Neural cell (in vitro differentiated cells): ENCODE data around the gene RAD51B. TPM values are rescaled to one million over a fixed set of nuclear protein-coding genes. Genes with fewer than 3 reads are reported as not detected.

Experiments used
- H2AFZ ChIP-seq: fragments of 200-600, 300-800 bp; sonication (generic), shearing (Covaris generic); 2 replicates; pipeline ENCODE4 v1.6.0; 2014; ENCODE audit warnings: low read depth, mild to moderate bottlenecking, antibody characterized with exemption, low read length, moderate library complexity
- H3F3A ChIP-seq: fragments of 200-600 bp; shearing (Covaris generic); 2 replicates; pipeline ENCODE4 v1.6.1; 2016; ENCODE audit warnings: mild to moderate bottlenecking, moderate library complexity, mixed read lengths, antibody characterized with exemption, low read length; ENCODE audit not compliant: insufficient read depth, poor library complexity, severe bottlenecking
- H3K27ac ChIP-seq: fragments of 200-600, 300-800 bp; sonication (generic), shearing (Covaris generic); 2 replicates; pipeline ENCODE4 v1.5.1; 2014; ENCODE audit warnings: mild to moderate bottlenecking, low read length, moderate library complexity
- H3K27me3 ChIP-seq: fragments of 300-800, 200-600 bp; sonication (generic), shearing (Covaris generic); 2 replicates; pipeline ENCODE4 v1.6.0; 2014; ENCODE audit warnings: mild to moderate bottlenecking, low read depth, low read length, moderate library complexity; ENCODE audit not compliant: insufficient read depth
- H3K36me3 ChIP-seq: fragments of 300-800, 200-600 bp; sonication (generic), shearing (Covaris generic); 2 replicates; pipeline ENCODE4 v1.5.1; 2014; ENCODE audit warnings: mild to moderate bottlenecking, antibody characterized with exemption, low read length, moderate library complexity; ENCODE audit not compliant: insufficient read depth
- H3K4me2 ChIP-seq: fragments of 300-800, 200-600 bp; sonication (generic), shearing (Covaris generic); 2 replicates; pipeline ENCODE4 v1.6.0; 2014; ENCODE audit warnings: mild to moderate bottlenecking, low read length
- H3K4me3 ChIP-seq: fragments of 300-800, 200-600 bp; sonication (generic), shearing (Covaris generic); 2 replicates; pipeline ENCODE4 v1.5.1; 2014; ENCODE audit warnings: mild to moderate bottlenecking, low read length, moderate library complexity
- H3K79me2 ChIP-seq: fragments of 200-600 bp; shearing (Covaris generic); replicated peaks from 2 replicates; pipeline ENCODE4 v1.6.0; 2014; ENCODE audit warnings: mild to moderate bottlenecking, low read length, moderate library complexity; ENCODE audit not compliant: insufficient read depth
- H3K9ac ChIP-seq: fragments of 300-800, 200-600 bp; sonication (generic), shearing (Covaris generic); 2 replicates; pipeline ENCODE4 v1.6.1; 2016; ENCODE audit warnings: mild to moderate bottlenecking, low read length, mixed read lengths
- H3K9me2 ChIP-seq: fragments of 200-600 bp; shearing (Covaris generic); 2 replicates; pipeline ENCODE4 v1.6.1; 2016; ENCODE audit warnings: mild to moderate bottlenecking, low read length, mixed read lengths; ENCODE audit not compliant: insufficient read depth
- H3K9me3 ChIP-seq: fragments of 200-600, 300-800 bp; sonication (generic), shearing (Covaris generic); 2 replicates; pipeline ENCODE4 v1.6.1; 2016; ENCODE audit warnings: mild to moderate bottlenecking, mixed run types, low read length, moderate library complexity, mixed read lengths
- H4K20me1 ChIP-seq: fragments of 200-600 bp; shearing (Covaris generic); 2 replicates; pipeline ENCODE4 v1.6.1; 2016; ENCODE audit warnings: mild to moderate bottlenecking, mixed run types; ENCODE audit not compliant: insufficient read depth
- EP300 ChIP-seq: fragments of 450-650 bp; conservative IDR thresholded peaks from 2 replicates; pipeline ENCODE4 v1.6.1; 2014; ENCODE audit warnings: antibody characterized with exemption, mild to moderate bottlenecking, moderate library complexity; ENCODE audit not compliant: poor library complexity, severe bottlenecking
- EZH2 ChIP-seq: fragments of 200-600, 300-800 bp; shearing (Covaris generic), sonication (generic); IDR thresholded peaks from 2 replicates; pipeline ENCODE4 v1.6.1; 2014; ENCODE audit warnings: antibody characterized with exemption, low read length, borderline replicate concordance, mild to moderate bottlenecking; ENCODE audit not compliant: insufficient read depth, poor library complexity, severe bottlenecking
- MXI1 ChIP-seq: fragments of 450-650 bp; conservative IDR thresholded peaks from 2 replicates; pipeline ENCODE4 v1.6.1; 2014; ENCODE audit warnings: antibody characterized with exemption, mild to moderate bottlenecking; ENCODE audit not compliant: poor library complexity, severe bottlenecking
- POLR2AphosphoS5 ChIP-seq: IDR thresholded peaks from 2 replicates; pipeline ENCODE4 v1.6.1; 2012
- RAD21 ChIP-seq: fragments of 450-650 bp; conservative IDR thresholded peaks from 2 replicates; pipeline ENCODE4 v1.6.1; 2014; ENCODE audit warnings: antibody characterized with exemption, mild to moderate bottlenecking, moderate library complexity
- SMC3 ChIP-seq: fragments of 450-650 bp; conservative IDR thresholded peaks from 2 replicates; pipeline ENCODE4 v1.6.1; 2014; ENCODE audit warnings: antibody characterized with exemption, mild to moderate bottlenecking, moderate library complexity; ENCODE audit not compliant: poor library complexity
- TAF1 ChIP-seq: IDR thresholded peaks from 2 replicates; pipeline ENCODE4 v1.6.1; 2012; ENCODE audit warnings: low read depth
- polyA plus RNA-seq: library from polyadenylated mRNA; depleted of rRNA; stranded (reverse); fragments of >200 nt; gene quantifications from 2 replicates; pipeline ENCODE4 v1.2.3, GENCODE V29; 2014
- TF ChIP-seq, protein P1 (sequence below): fragments of 450-650 bp; IDR thresholded peaks from 2 replicates; pipeline ENCODE4 v1.5.1; 2014; ENCODE audit warnings: antibody characterized with exemption, mild to moderate bottlenecking, moderate library complexity; ENCODE audit not compliant: poor library complexity, severe bottlenecking
- TF ChIP-seq, protein P2 (sequence below): IDR thresholded peaks from 2 replicates; pipeline ENCODE4 v1.6.1; 2012; ENCODE audit warnings: borderline replicate concordance

RAD51B gene
- polyA plus RNA-seq, 1 donor from 2014 or later, result 3.1 TPM

DNA sequence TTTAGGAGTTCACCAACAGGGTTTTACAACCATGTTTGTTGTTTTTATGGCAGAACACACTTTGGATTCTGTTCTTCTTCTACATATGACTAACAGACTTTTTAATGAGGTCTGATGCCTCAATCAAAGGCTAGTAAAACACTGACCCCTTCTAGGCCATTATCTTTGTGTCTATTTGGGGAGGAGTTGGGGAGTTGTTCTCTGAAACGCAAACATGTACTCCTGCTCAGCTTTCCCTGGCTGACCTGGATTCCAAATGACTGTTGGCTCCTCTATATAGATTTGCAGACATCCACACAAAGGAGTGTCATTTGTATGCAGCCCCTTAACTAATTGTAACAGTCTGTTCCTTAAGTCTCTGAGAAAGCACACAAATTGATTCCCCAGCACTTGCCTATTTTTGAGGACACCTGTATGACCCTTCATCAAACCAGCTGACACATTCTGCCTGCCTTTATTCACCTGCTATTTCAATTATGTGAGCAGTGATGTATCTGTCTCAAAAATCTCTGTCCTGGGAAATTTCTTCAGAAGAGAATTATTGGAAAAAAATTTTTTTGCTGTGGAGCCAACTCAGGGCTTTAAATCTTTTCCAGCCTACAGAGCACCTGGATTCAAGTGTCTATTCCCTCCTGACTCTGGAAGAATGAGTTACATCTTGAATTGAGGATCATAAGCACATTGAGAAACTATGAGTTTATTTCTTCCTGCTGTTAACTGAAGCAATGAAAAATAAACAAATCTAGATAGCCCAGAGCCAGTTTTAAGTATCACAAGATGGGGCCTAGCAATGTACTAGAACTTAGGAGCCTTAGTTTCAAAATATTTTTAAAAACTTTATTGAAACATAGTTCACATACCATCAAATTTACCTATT is 417.2 kb downstream of the RAD51B start:
- H3K27me3 ChIP-seq, result no peaks in the 10 kb centered on the region
- TF ChIP-seq, protein P1, sequence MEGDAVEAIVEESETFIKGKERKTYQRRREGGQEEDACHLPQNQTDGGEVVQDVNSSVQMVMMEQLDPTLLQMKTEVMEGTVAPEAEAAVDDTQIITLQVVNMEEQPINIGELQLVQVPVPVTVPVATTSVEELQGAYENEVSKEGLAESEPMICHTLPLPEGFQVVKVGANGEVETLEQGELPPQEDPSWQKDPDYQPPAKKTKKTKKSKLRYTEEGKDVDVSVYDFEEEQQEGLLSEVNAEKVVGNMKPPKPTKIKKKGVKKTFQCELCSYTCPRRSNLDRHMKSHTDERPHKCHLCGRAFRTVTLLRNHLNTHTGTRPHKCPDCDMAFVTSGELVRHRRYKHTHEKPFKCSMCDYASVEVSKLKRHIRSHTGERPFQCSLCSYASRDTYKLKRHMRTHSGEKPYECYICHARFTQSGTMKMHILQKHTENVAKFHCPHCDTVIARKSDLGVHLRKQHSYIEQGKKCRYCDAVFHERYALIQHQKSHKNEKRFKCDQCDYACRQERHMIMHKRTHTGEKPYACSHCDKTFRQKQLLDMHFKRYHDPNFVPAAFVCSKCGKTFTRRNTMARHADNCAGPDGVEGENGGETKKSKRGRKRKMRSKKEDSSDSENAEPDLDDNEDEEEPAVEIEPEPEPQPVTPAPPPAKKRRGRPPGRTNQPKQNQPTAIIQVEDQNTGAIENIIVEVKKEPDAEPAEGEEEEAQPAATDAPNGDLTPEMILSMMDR, result no peak
- TF ChIP-seq, protein P2, sequence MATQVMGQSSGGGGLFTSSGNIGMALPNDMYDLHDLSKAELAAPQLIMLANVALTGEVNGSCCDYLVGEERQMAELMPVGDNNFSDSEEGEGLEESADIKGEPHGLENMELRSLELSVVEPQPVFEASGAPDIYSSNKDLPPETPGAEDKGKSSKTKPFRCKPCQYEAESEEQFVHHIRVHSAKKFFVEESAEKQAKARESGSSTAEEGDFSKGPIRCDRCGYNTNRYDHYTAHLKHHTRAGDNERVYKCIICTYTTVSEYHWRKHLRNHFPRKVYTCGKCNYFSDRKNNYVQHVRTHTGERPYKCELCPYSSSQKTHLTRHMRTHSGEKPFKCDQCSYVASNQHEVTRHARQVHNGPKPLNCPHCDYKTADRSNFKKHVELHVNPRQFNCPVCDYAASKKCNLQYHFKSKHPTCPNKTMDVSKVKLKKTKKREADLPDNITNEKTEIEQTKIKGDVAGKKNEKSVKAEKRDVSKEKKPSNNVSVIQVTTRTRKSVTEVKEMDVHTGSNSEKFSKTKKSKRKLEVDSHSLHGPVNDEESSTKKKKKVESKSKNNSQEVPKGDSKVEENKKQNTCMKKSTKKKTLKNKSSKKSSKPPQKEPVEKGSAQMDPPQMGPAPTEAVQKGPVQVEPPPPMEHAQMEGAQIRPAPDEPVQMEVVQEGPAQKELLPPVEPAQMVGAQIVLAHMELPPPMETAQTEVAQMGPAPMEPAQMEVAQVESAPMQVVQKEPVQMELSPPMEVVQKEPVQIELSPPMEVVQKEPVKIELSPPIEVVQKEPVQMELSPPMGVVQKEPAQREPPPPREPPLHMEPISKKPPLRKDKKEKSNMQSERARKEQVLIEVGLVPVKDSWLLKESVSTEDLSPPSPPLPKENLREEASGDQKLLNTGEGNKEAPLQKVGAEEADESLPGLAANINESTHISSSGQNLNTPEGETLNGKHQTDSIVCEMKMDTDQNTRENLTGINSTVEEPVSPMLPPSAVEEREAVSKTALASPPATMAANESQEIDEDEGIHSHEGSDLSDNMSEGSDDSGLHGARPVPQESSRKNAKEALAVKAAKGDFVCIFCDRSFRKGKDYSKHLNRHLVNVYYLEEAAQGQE, result no peak
- TF ChIP-seq EZH2, result no peak
- H4K20me1 ChIP-seq, result no peaks in the 10 kb centered on the region
- H3K4me3 ChIP-seq, result no peak overlapping the region
- no peaks in the 10 kb centered on the region for H3K36me3 ChIP-seq
- H3K9ac ChIP-seq, result no peak overlapping the region
- no peak overlapping the region for H3K27ac ChIP-seq
- no peaks in the 10 kb centered on the region for H3K79me2 ChIP-seq
- no peaks in the 10 kb centered on the region for H3F3A ChIP-seq
- no peak overlapping the region for H2AFZ ChIP-seq
- no peak overlapping the region for H3K4me2 ChIP-seq
- H3K9me2 ChIP-seq, result no peaks in the 10 kb centered on the region
- no peaks in the 10 kb centered on the region for H3K9me3 ChIP-seq

DNA sequence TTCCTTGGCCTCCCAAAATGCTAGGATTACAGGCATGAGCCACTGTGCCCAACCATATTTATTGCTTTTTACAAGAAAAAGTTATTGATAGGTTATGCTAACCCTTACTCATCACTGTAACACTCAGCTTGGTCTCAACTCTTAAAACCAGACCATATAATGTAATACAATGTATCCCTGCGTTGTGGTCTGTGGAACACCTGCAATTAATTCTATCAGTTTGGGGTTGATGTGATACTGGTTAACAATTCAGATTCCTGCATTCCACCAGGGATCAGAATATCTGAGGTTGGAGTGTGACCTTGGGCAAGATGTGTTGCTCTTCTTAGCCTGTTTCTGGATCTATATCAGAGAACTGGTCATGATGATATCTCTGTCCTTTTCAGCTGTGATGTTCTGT is 419.0 kb downstream of the RAD51B start:
- Histone ChIP-seq H4K20me1 (no peaks in the 10 kb centered on the region), H3K9me2 (no peaks in the 10 kb centered on the region), H3K27me3 (no peaks in the 10 kb centered on the region), H3K9me3 (no peaks in the 10 kb centered on the region), H3K4me3 (no peak overlapping the region), H3K27ac (no peak overlapping the region), H2AFZ (no peak overlapping the region), H3K79me2 (no peaks in the 10 kb centered on the region), H3K9ac (no peak overlapping the region), H3K4me2 (no peak overlapping the region), H3K36me3 (no peaks in the 10 kb centered on the region), H3F3A (no peaks in the 10 kb centered on the region)
- no peak for TF ChIP-seq RAD21
- no peak for TF ChIP-seq POLR2AphosphoS5
- no peak for TF ChIP-seq TAF1
- TF ChIP-seq, protein P2, result no peak
- TF ChIP-seq EZH2, result no peak
- TF ChIP-seq EP300, result no peak
- TF ChIP-seq, protein P1, result no peak
- TF ChIP-seq MXI1, result no peak
- no peak for TF ChIP-seq SMC3
